Heart right ventricle (tissue), 16 donors: ENCODE measurements around the gene CSNK1D. TPM values are rescaled to one million over a fixed set of nuclear protein-coding genes. Genes with fewer than 3 reads are reported as not detected.
A peak's percentile ranks its signal among the peaks of the same experiment; 100 is the strongest.

Source experiments
- ATAC-seq, 8 donors: fragments of 200-7000 bp; cut with Tn5 transposase; one replicate each; pipeline ENCODE4 v1.9.1; 2020; ENCODE audit warnings: mild to moderate bottlenecking in 8 of 8, moderate library complexity in 8 of 8, moderate number of reproducible peaks in 1 of 8
- DNase-seq, 2 donors: peaks; one replicate each; pipeline ENCODE4 v3.0.0-alpha.2; 2020
- H3K27ac ChIP-seq, 10 donors: fragments of 200-600 bp; sonication (generic) in 2 of 10; one replicate each; pipeline versions ENCODE4 v1.5.0 to v1.8.0; 2020 to 2022; ENCODE audit warnings: mild to moderate bottlenecking in 3 of 10
- H3K27me3 ChIP-seq, 7 donors: fragments of 200-600 bp; one replicate each; pipeline ENCODE4 v1.8.0; 2021 to 2022; ENCODE audit warnings: mild to moderate bottlenecking in 2 of 7
- H3K36me3 ChIP-seq, 9 donors: fragments of 200-600 bp; sonication (generic) in 1 of 9; one replicate each; pipeline versions ENCODE4 v1.5.0 to v1.8.0; 2020 to 2022; ENCODE audit warnings: mild to moderate bottlenecking in 2 of 9
- H3K4me1 ChIP-seq, 9 donors: fragments of 200-600 bp; sonication (generic) in 1 of 9; one replicate each; pipeline versions ENCODE4 v1.5.0 to v1.8.0; 2020 to 2022; ENCODE audit warnings: mild to moderate bottlenecking in 4 of 9
- H3K4me3 ChIP-seq, 10 donors: fragments of 200-600 bp; sonication (generic) in 2 of 10; one replicate each; pipeline versions ENCODE4 v1.5.0 to v1.8.0; 2020 to 2022; ENCODE audit warnings: mild to moderate bottlenecking in 7 of 10, moderate library complexity in 2 of 10
- H3K9me3 ChIP-seq, 11 donors: fragments of 200-600 bp in 10 of 11; sonication (generic) in 2 of 11; one replicate each; pipeline versions ENCODE4 v1.5.0 to v1.8.0; 2013 to 2022; ENCODE audit warnings: mild to moderate bottlenecking in 2 of 11, control low read depth in 1 of 11, moderate library complexity in 1 of 11
- WGBS, 2 donors: extraction: QIAGEN DNeasy Blood & Tissue Kit; methylation state at CpG; one replicate each; pipeline ENCODE4 v1.1.7; 2013; ENCODE audit warnings: inconsistent platforms in 1 of 2; 5-methylcytosine and 5-hydroxymethylcytosine counted together
- intact Hi-C, 10 donors: fragments of 100-400 bp; cut with DNase I; formaldehyde crosslinking; loops; one replicate each; pipeline versions ENCODE4 v1.11.1 to v1.14.2; 2022
- polyA plus RNA-seq, 2 donors: library from polyadenylated mRNA; stranded (reverse); fragments of 200-250 nt; gene quantifications; one replicate each; pipeline ENCODE4 v1.2.3, GENCODE V29; 2013
- total RNA-seq, 10 donors: library from RNA; stranded (reverse); fragmentation: NEBNext Ultra II Directional in 3 of 10; extraction: Animal tissue kit (Norgen Biotek cat#: 25700) in 3 of 10; gene quantifications; one replicate each; pipeline versions ENCODE4 v1.2.1 to v1.2.4, GENCODE V29; 2021 to 2023
- TF ChIP-seq, protein P1 (sequence below), 9 donors: fragments of 200-600 bp; sonication (generic) in 2 of 9; IDR thresholded peaks; one replicate each; pipeline versions ENCODE4 v1.5.0 to v1.8.0; 2021 to 2022; ENCODE audit warnings: antibody characterized with exemption in 9 of 9, mild to moderate bottlenecking in 5 of 9, moderate library complexity in 1 of 9
- donor health status: Arrhythmogenic right ventricular cardiomyopathy.
- donor health status: ischemic (EF 13 %, LVEDD 7.1; RV severe dilation, severe dysfunction).
- donor health status: healthy with polysubstance abuse.
- donor health status: DM: no; HTN: yes; CAD: no.
- donor health status: DM: no; HTN: no; CAD: no.
- donor health status: ischemic (EF 25% LVEDD 6.9; RV normal size, moderate dysfunction).
- donor health status: ischemic (EF 25% LVEDD 5.7; RV mildly dilated, moderate dysfunction).
- donor health status: healthy.
- donor health status: DM: yes; HTN: yes; CAD: no.
- donor health status: Ischemic cardiomyopathy.
- donor health status: ischemic (EF 35%, LVEDD 5.7; RV mildly dilated, moderate dysfunction).
- donor health status: nonischemic (EF 11% LVEDD 7.7; RV severe dilation, severe dysfunction).
- donor health status: DM: yes; HTN: yes; CAD: no.
- donor health status: PGD.
- donor health status: ischemic (EF 29% LVEDD 5.4; RV normal size, mild dysfunction).
- donor health status: nonischemic (EF 23%, LVEDD 6.1; RV moderate dilation, normal function).

CSNK1D gene
- total and polyA plus RNA-seq, 12 donors = 54.4 to 72.7 (median 66.8) TPM

DNA sequence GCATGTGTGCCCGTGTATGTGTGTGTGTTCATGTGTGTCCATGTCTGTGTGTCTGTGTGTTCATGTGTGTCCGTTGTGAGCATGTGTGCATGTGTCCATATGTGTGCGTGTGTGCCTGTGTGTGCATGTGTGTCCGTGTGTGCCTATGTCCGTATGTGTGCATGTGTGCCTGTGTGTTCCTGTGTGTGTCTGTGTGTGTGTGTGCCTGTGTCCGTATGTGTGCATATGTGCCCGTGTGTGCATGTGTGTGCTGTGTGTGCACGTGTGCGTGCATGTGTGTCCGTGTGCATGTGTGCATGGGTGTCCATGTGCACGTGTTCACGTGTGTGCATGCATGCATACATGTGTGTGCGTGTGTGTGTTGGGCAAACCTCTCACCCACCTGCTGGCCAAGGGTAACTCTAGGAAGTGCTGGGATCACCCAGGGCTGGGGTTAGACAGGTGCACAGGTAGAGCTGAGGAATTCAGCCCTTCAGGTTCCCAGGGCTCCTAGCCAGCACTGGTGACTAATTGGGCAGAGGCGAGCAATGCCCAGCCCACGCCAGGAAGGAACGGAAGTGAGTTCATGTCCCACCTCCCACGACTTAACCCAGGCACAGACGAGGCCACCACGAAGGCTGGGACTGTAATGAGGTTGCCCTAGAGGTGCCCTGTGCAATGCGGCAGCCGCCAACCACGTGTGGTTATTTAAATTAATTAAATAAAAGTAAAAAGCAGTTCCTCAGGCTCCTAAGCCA is 8.2 kb upstream of the CSNK1D start:
- H3K36me3 ChIP-seq = peaks cover 0 to 4% (median 0%) of the 10 kb centered on the region in 9 donors
- peaks cover 0 to 36% (median 0%) of the 10 kb centered on the region in 9 donors for H3K4me1 ChIP-seq
- 81 to 90% methylated on average over 22 of the region's 22 CpGs for WGBS, 2 donors
- no peaks in the 10 kb centered on the region for H3K9me3 ChIP-seq
- TF ChIP-seq, protein P1, sequence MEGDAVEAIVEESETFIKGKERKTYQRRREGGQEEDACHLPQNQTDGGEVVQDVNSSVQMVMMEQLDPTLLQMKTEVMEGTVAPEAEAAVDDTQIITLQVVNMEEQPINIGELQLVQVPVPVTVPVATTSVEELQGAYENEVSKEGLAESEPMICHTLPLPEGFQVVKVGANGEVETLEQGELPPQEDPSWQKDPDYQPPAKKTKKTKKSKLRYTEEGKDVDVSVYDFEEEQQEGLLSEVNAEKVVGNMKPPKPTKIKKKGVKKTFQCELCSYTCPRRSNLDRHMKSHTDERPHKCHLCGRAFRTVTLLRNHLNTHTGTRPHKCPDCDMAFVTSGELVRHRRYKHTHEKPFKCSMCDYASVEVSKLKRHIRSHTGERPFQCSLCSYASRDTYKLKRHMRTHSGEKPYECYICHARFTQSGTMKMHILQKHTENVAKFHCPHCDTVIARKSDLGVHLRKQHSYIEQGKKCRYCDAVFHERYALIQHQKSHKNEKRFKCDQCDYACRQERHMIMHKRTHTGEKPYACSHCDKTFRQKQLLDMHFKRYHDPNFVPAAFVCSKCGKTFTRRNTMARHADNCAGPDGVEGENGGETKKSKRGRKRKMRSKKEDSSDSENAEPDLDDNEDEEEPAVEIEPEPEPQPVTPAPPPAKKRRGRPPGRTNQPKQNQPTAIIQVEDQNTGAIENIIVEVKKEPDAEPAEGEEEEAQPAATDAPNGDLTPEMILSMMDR (IDR thresholded peaks at IDR 0.05) = no peak
- intact Hi-C loops = no loop called here
- DNase-seq = no peak
- H3K4me3 ChIP-seq = no peak overlapping the region
- no peak overlapping the region for H3K27ac ChIP-seq
- no peaks in the 10 kb centered on the region for H3K27me3 ChIP-seq
- peak in 1 of 8 donors; percentile 11 for ATAC-seq

- WGBS, 2 donors = 80 to 82% methylated on average over 7 of the region's 7 CpGs
Measured at GRCh38 chr17:82281076-82281475, 7.6 kb upstream of the CSNK1D start.

DNA sequence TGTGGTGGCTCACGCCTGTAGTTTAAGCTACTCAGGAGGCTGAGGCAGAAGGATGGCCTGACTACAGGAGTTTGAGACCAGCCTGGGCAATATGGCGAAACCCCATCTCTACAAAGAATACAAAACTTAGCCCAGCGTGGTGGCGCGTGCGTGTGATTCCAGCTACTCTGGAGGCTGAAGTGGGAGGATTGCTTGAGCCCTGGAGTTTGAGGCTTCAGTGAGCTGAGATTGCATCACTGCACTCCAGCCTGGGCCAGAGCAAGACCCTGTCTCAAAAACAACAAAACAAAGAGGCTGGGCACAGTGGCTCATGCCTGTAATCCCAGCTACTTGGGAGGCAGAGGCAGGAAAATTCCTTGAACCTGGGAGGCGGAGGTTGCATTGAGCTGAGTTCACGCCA is 7.0 kb upstream of the CSNK1D start:
- ATAC-seq (no peak), DNase-seq (no peak)
- Histone ChIP-seq H3K4me1 (peaks cover 0 to 36% (median 0%) of the 10 kb centered on the region in 9 donors), H3K4me3 (no peak overlapping the region), H3K36me3 (peaks cover 0 to 4% (median 0%) of the 10 kb centered on the region in 9 donors), H3K27me3 (no peaks in the 10 kb centered on the region), H3K9me3 (no peaks in the 10 kb centered on the region), H3K27ac (no peak overlapping the region)
- intact Hi-C loops = no loop called here
- WGBS, 2 donors = 94 to 96% methylated on average over 8 of the region's 8 CpGs
- TF ChIP-seq, protein P1 (IDR thresholded peaks at IDR 0.05) = no peak

More at GRCh38 chr17:82281076-82281475, 7.6 kb upstream of the CSNK1D start:
- DNase-seq (no peak), ATAC-seq (no peak)
- Histone ChIP-seq H3K9me3 (no peaks in the 10 kb centered on the region), H3K27me3 (no peaks in the 10 kb centered on the region), H3K4me1 (peaks cover 0 to 36% (median 0%) of the 10 kb centered on the region in 9 donors), H3K27ac (no peak overlapping the region), H3K4me3 (no peak overlapping the region), H3K36me3 (peaks cover 0 to 4% (median 0%) of the 10 kb centered on the region in 9 donors)
- intact Hi-C loops = no loop called here
- TF ChIP-seq, protein P1 (IDR thresholded peaks at IDR 0.05) = no peak

- no peaks in the 10 kb centered on the region for H3K27me3 ChIP-seq
- H3K27ac ChIP-seq = peak overlapping the region in 1 of 10 donors; percentile 85
- DNase-seq (no peak), ATAC-seq (peak in 1 of 8 donors; percentile 41)
- H3K4me3 ChIP-seq = no peak overlapping the region
- H3K4me1 ChIP-seq = peaks cover 0 to 40% (median 6%) of the 10 kb centered on the region in 9 donors
- TF ChIP-seq, protein P1 (IDR thresholded peaks at IDR 0.05) = no peak
- intact Hi-C loops = no loop called here
- H3K9me3 ChIP-seq = no peaks in the 10 kb centered on the region
- peaks cover 0 to 4% (median 0%) of the 10 kb centered on the region in 9 donors for H3K36me3 ChIP-seq
- 63 to 69% methylated on average over 16 of the region's 16 CpGs for WGBS, 2 donors
Measured at GRCh38 chr17:82278786-82279391, 5.4 kb upstream of the CSNK1D start.
